Keratinocyte (primary cell): ENCODE measurements around the gene GYG1. TPM values are rescaled to one million over a fixed set of nuclear protein-coding genes. Genes with fewer than 3 reads are reported as not detected.

Experiments used
- DNase-seq: peaks from one replicate; pipeline ENCODE4 v3.0.0-alpha.2; 2011; ENCODE audit warnings: low read depth, missing footprints, low spot score
- FAIRE-seq: peaks from 2 replicates; lab custom pipeline; 2011; peaks lifted over from hg19 to GRCh38; lab: Jason Lieb, UNC
- H2AFZ ChIP-seq: 2 replicates; pipeline ENCODE4 v1.6.0; 2012; ENCODE audit warnings: low read length, control low read depth, inconsistent platforms; ENCODE audit not compliant: control insufficient read depth
- H3K27ac ChIP-seq: 2 replicates; pipeline ENCODE4 v1.5.1; 2011; ENCODE audit warnings: low read length; ENCODE audit not compliant: control insufficient read depth, insufficient read depth
- H3K27me3 ChIP-seq: 3 replicates; pipeline ENCODE4 v1.6.0; 2011; ENCODE audit warnings: low read length; ENCODE audit not compliant: control insufficient read depth, insufficient read depth; ENCODE audit errors: extremely low read depth
- H3K36me3 ChIP-seq, 2 experiments: 2 replicates in 1 of 2; 3 replicates in 1 of 2; pipeline ENCODE4 v1.5.1; 2011; ENCODE audit warnings: low read length in 2 of 2, mild to moderate bottlenecking in 1 of 2; ENCODE audit not compliant: control insufficient read depth in 2 of 2, insufficient read depth in 2 of 2; ENCODE audit errors: extremely low read depth in 1 of 2
- H3K4me1 ChIP-seq: 3 replicates; pipeline ENCODE4 v1.5.1; 2011; ENCODE audit warnings: low read length; ENCODE audit not compliant: control insufficient read depth, insufficient read depth; ENCODE audit errors: extremely low read depth
- H3K4me2 ChIP-seq: 3 replicates; pipeline ENCODE4 v1.6.0; 2011; ENCODE audit warnings: low read depth, low read length; ENCODE audit not compliant: control insufficient read depth, insufficient read depth; ENCODE audit errors: extremely low read depth
- H3K4me3 ChIP-seq, 3 experiments: fragments of 200-600 bp in 1 of 3; sonication (generic) in 1 of 3; 2 replicates in 2 of 3; 3 replicates in 1 of 3; pipeline ENCODE4 v1.5.1; 2011 to 2016; ENCODE audit warnings: low read length in 3 of 3, mild to moderate bottlenecking in 3 of 3, control low read depth in 2 of 3, inconsistent platforms in 1 of 3, low read depth in 1 of 3, mixed read lengths in 1 of 3, mixed run types in 1 of 3, moderate library complexity in 1 of 3; ENCODE audit not compliant: control insufficient read depth in 2 of 3, insufficient read depth in 2 of 3; ENCODE audit errors: extremely low read depth in 1 of 3
- H3K79me2 ChIP-seq: 2 replicates; pipeline ENCODE4 v1.6.0; 2012; ENCODE audit warnings: low read length; ENCODE audit not compliant: control insufficient read depth, insufficient read depth
- H3K9ac ChIP-seq: 3 replicates; pipeline ENCODE4 v1.6.0; 2011; ENCODE audit warnings: low read length; ENCODE audit not compliant: control insufficient read depth, insufficient read depth; ENCODE audit errors: extremely low read depth
- H3K9me1 ChIP-seq: 3 replicates; pipeline ENCODE4 v1.6.0; 2011; ENCODE audit warnings: low read length; ENCODE audit not compliant: control insufficient read depth, insufficient read depth; ENCODE audit errors: extremely low read depth
- H3K9me3 ChIP-seq: 2 replicates; pipeline ENCODE4 v1.5.1; 2012; ENCODE audit warnings: low read depth, low read length; ENCODE audit not compliant: control insufficient read depth
- H4K20me1 ChIP-seq: 3 replicates; pipeline ENCODE4 v1.6.0; 2011; ENCODE audit warnings: low read length; ENCODE audit not compliant: control insufficient read depth, insufficient read depth; ENCODE audit errors: extremely low read depth
- CTCF ChIP-seq, 3 experiments: IDR thresholded peaks in 1 of 3; conservative IDR thresholded peaks in 1 of 3; optimal IDR thresholded peaks in 1 of 3; 2 replicates in 2 of 3; 3 replicates in 1 of 3; pipeline versions ENCODE3 to v1.5.1; 2011; ENCODE audit warnings: low read length in 3 of 3, mild to moderate bottlenecking in 3 of 3, moderate library complexity in 2 of 3, control low read depth in 1 of 3, inconsistent platforms in 1 of 3; ENCODE audit not compliant: insufficient read depth in 2 of 3; ENCODE audit errors: extremely low read depth in 1 of 3
- EZH2 ChIP-seq: IDR thresholded peaks from one replicate; pipeline ENCODE4 v1.6.1; 2012; ENCODE audit warnings: inconsistent platforms, mild to moderate bottlenecking, low read length, moderate library complexity
- dilution Hi-C: fragments of 300-500 bp; cut with MboI; formaldehyde crosslinking; loops from one replicate; pipeline ENCODE4 v1.7.0; 2020; ENCODE audit warnings: low sequenced_read_pairs; ENCODE audit not compliant: extremely low pct_ligation_motif_present
- polyA plus RNA-seq, 5 experiments: library from polyadenylated mRNA; depleted of rRNA in 3 of 5; stranded (reverse) in 3 of 5; stranded (forward) in 1 of 5; unstranded in 1 of 5; fragments of >200 nt; gene quantifications; 1 replicate in 1 of 5; 2 replicates in 3 of 5; 3 replicates in 1 of 5; pipeline versions ENCODE4 v1.2.1 to v1.2.3, GENCODE V29; 2011 to 2012; ENCODE audit warnings: missing spikeins in 2 of 5, low read depth in 1 of 5, low replicate concordance in 1 of 5

The GYG1 gene
- polyA plus RNA-seq, 1 donor (not counting 4 experiments of a cell fraction or from before 2014, with no cell fraction given), result 25.2 TPM

- TF ChIP-seq EZH2 (no peak), CTCF (optimal IDR thresholded peaks at IDR 0.05 in 1 of 3, IDR thresholded peaks at IDR 0.05 in 1 of 3, conservative IDR thresholded peaks at IDR 0.05 in 1 of 3; ENCODE audit: extremely low read depth in 1 of 3, insufficient read depth in 2 of 3, low read length in 3 of 3) (no peak)
- H3K4me2 ChIP-seq, result no peak overlapping the region
- no peak overlapping the region for H3K9ac ChIP-seq
- H3K79me2 ChIP-seq, result no peaks in the 10 kb centered on the region
- peaks cover 0 to 5% of the 10 kb centered on the region in 2 experiments for H3K36me3 ChIP-seq
- FAIRE-seq, result no peak
- H3K9me1 ChIP-seq, result peaks cover 5% of the 10 kb centered on the region
- H4K20me1 ChIP-seq, result no peaks in the 10 kb centered on the region
- H3K4me3 ChIP-seq, result no peak overlapping the region
- dilution Hi-C loops, result no loop called here
- H2AFZ ChIP-seq, result no peak overlapping the region
- H3K27ac ChIP-seq, result no peak overlapping the region
- no peaks in the 10 kb centered on the region for H3K9me3 ChIP-seq
- no peaks in the 10 kb centered on the region for H3K27me3 ChIP-seq
- H3K4me1 ChIP-seq, result peaks cover 8% of the 10 kb centered on the region
- no peak for DNase-seq
Measured at GRCh38 chr3:149026718-149027117, 35.4 kb downstream of the GYG1 start.

- no peak for DNase-seq
- Histone ChIP-seq H3K9ac (no peak overlapping the region), H2AFZ (no peak overlapping the region), H3K9me1 (no peaks in the 10 kb centered on the region), H3K27ac (no peak overlapping the region), H3K4me3 (no peak overlapping the region), H3K4me1 (no peaks in the 10 kb centered on the region), H3K9me3 (no peaks in the 10 kb centered on the region), H4K20me1 (no peaks in the 10 kb centered on the region), H3K4me2 (no peak overlapping the region), H3K79me2 (no peaks in the 10 kb centered on the region), H3K27me3 (no peaks in the 10 kb centered on the region), H3K36me3 (no peaks in the 10 kb centered on the region)
- dilution Hi-C loops, result no loop called here
- TF ChIP-seq CTCF (optimal IDR thresholded peaks at IDR 0.05 in 1 of 3, IDR thresholded peaks at IDR 0.05 in 1 of 3, conservative IDR thresholded peaks at IDR 0.05 in 1 of 3; ENCODE audit: extremely low read depth in 1 of 3, insufficient read depth in 2 of 3, low read length in 3 of 3) (no peak), EZH2 (no peak)
- no peak for FAIRE-seq
Measured at GRCh38 chr3:149031096-149031495, 39.8 kb downstream of the GYG1 start.
